A673 (cell line): ENCODE data around the gene CTXN3.

Experiments
- CTCF ChIP-seq: fragments of 300-800, 200-600 bp; sonication (generic); conservative IDR thresholded peaks from 2 replicates; pipeline ENCODE4 v1.5.1; 2017; ENCODE audit warnings: low read depth, mild to moderate bottlenecking, antibody characterized with exemption, low read length, moderate library complexity, mixed read lengths
- EZH2 ChIP-seq: fragments of 200-600 bp; sonication (generic); IDR thresholded peaks from 2 replicates; pipeline ENCODE4 v1.6.1; 2017; ENCODE audit warnings: borderline replicate concordance, low read depth, mild to moderate bottlenecking, mixed read lengths, antibody characterized with exemption, low read length; ENCODE audit not compliant: poor library complexity, severe bottlenecking

GRCh38 chr5:127667926-127668325, 19.0 kb downstream of the CTXN3 start:
- TF ChIP-seq EZH2: no peak
- TF ChIP-seq CTCF: no peak
